DND-41 (cell line): ENCODE results near the gene SLC24A4.

Source experiments
- CTCF ChIP-seq: IDR thresholded peaks from 2 replicates; pipeline ENCODE4 v1.5.1; 2012; ENCODE audit warnings: borderline replicate concordance, low read length, moderate library complexity, mild to moderate bottlenecking; ENCODE audit not compliant: poor library complexity, severe bottlenecking; ENCODE audit errors: extremely low read depth
- EZH2 ChIP-seq: IDR thresholded peaks from 3 replicates; pipeline ENCODE4 v1.6.1; 2012; ENCODE audit warnings: borderline replicate concordance, low read depth, mild to moderate bottlenecking, moderate library complexity, low read length, inconsistent platforms; ENCODE audit not compliant: severe bottlenecking

GRCh38 chr14:92308716-92309115 lies 14.2 kb upstream of the SLC24A4 start:
- TF ChIP-seq CTCF (no peak), EZH2 (no peak)
